Body of pancreas (tissue), 4 donors: ENCODE data around the gene CTTNBP2NL.

ENCODE experiments used
- CTCF ChIP-seq, 7 experiments: fragments of 450-650 bp in 4 of 7; fragments of 200-600 bp in 3 of 7; sonication (generic) in 3 of 7; IDR thresholded peaks; one replicate each; pipeline ENCODE4 v1.5.1; 2016 to 2019; ENCODE audit warnings: antibody characterized with exemption in 7 of 7
- POLR2A ChIP-seq, 3 donors: fragments of 450-650 bp; IDR thresholded peaks; one replicate each; pipeline ENCODE4 v1.6.1; 2016; ENCODE audit warnings: antibody characterized with exemption in 3 of 3, mild to moderate bottlenecking in 2 of 3

GRCh38 chr1:112370996-112371395, 25.0 kb upstream of the CTTNBP2NL start:
- no peak for TF ChIP-seq CTCF (IDR thresholded peaks at IDR 0.05)
- no peak for TF ChIP-seq POLR2A (IDR thresholded peaks at IDR 0.05)
